ENCODE measurements around the gene PLXNA4. TPM values are rescaled to one million over a fixed set of nuclear protein-coding genes. Genes with fewer than 3 reads are reported as not detected.
A peak's percentile ranks its signal among the peaks of the same experiment; 100 is the strongest.

The PLXNA4 gene
- polyA plus RNA-seq, 1 donor from 2014 or later: not detected

DNA sequence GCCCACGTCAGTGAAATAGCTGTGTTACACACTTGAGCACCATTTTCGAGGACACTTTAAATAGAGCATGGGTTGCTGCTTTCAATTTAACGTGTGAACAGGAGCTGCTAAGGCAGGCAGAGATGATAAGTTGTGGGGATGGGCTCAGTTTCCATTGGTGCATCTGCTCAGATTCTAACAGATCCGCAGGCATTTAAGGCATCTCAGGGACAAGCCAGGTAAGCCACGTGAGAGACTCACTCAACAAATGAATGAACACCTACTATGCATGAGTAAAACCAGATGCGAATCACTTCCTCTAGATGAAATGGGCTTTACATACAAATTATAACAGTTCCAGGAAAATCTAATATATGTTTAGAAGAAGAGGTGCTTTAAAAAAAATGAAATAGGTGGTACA, 34.6 kb downstream of the PLXNA4 start:
- H3K27me3 Mint-ChIP-seq: peaks cover 6% of the 10 kb centered on the region
- H3K9me3 Mint-ChIP-seq: peaks cover 0 to 8% (median 0%) of the 10 kb centered on the region in 3 donors
- H3K4me3 Mint-ChIP-seq: no peak overlapping the region
- H3K36me3 Mint-ChIP-seq: no peaks in the 10 kb centered on the region
- H3K27ac Mint-ChIP-seq: no peak overlapping the region
- H3K4me1 Mint-ChIP-seq: no peaks in the 10 kb centered on the region

DNA sequence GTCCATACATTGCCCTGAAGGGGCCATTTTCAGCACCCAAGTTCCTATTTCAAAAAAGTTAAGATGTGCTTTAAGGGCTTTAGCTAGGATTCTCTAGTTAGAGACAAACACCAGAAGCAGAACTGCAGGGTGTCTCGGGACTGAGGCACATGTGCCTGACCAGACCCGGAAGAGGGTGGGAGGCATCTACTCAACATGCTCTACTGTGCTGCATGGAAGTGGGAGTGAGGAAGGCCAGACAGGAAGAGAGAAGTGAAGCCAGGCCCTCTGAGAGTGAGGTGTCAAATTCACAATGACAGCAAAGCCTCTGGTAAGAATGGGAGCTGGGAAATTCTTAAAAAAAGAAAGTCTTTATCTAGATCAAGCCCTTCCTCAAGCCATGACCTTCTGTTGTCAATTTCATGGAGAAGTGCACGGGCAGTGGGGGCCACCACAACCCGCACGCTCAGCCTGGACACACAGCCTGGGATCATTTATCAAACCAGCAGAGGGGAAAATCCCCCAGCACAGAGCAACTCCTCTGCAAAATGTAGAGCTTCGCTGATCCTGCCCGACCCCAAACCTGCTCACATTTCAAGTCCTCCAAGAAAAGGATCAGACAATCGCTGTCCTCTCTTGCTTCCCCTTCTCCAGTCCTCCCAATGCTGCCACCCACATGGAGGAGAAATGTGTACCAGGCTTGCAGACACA, 38.7 kb downstream of the PLXNA4 start:
- Mint-ChIP-seq H3K4me1 (no peaks in the 10 kb centered on the region), H3K36me3 (no peaks in the 10 kb centered on the region), H3K4me3 (no peak overlapping the region), H3K27me3 (peaks cover 2% of the 10 kb centered on the region), H3K27ac (no peak overlapping the region), H3K9me3 (peaks cover 0 to 5% (median 0%) of the 10 kb centered on the region in 3 donors)

DNA sequence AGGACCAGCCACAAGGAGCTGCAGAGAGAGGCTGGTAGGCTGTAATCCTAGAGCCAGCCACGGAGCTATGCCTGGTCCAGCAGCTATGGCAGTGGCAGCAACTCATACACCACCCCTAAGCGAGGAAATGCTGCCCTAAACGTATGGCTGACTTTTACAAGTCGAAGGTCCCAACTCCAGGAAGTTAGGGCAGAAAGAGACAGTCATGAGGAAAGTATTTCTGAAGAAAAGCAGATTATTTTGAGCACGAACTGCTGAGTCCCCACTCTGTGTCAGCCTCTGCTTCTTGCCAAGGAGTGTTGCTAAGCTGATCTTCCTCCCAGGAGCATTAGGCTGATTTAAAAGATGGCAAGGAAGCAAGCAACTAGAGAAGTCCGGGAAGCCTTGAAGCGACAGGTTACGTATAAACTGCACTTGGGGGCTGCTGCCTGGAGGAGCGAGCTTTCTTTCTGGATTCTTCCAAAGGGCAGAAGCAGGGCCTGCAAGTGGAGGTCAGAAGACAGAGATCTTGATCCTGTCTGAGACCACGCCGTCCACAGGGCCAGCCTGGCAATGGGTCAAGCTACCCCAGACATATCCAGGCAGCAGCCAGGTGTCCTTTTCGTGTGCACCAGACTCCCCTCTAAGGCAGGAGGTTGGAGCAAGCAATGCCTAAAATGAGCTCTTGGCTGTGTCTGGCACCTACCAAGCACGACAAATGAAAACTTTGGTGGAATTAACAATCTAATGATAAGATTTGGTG, 39.4 kb downstream of the PLXNA4 start:
- Mint-ChIP-seq H3K4me3 (no peak overlapping the region), H3K9me3 (peaks cover 0 to 5% (median 0%) of the 10 kb centered on the region in 3 donors), H3K4me1 (peaks cover 0 to 1% (median 0%) of the 10 kb centered on the region in 3 donors), H3K27me3 (peaks cover 2% of the 10 kb centered on the region), H3K36me3 (no peaks in the 10 kb centered on the region), H3K27ac (no peak overlapping the region)

DNA sequence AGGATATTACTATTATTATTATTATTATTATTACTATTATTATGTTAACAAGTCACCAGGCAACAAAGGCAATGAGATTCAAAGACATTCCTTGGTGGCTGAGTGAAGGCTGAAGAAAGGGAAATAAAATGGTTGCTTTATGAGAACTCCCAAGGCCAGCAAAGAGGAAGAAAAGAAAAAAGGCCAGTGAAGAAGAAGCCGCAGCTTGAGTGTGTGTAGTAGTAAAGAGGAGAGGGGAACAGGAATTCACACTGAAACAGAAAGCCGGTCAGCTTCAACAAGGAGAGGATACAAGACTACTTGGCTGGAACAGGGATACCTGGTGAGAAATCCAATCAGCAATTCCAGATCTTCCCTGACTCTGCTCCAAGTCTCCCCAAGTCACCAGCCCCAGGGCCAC, 42.4 kb downstream of the PLXNA4 start:
- no peak overlapping the region for H3K4me3 Mint-ChIP-seq
- H3K9me3 Mint-ChIP-seq: no peaks in the 10 kb centered on the region
- no peaks in the 10 kb centered on the region for H3K36me3 Mint-ChIP-seq
- H3K4me1 Mint-ChIP-seq: peaks cover 0 to 1% (median 0%) of the 10 kb centered on the region in 3 donors
- no peak overlapping the region for H3K27ac Mint-ChIP-seq
- peaks cover 2% of the 10 kb centered on the region for H3K27me3 Mint-ChIP-seq

DNA sequence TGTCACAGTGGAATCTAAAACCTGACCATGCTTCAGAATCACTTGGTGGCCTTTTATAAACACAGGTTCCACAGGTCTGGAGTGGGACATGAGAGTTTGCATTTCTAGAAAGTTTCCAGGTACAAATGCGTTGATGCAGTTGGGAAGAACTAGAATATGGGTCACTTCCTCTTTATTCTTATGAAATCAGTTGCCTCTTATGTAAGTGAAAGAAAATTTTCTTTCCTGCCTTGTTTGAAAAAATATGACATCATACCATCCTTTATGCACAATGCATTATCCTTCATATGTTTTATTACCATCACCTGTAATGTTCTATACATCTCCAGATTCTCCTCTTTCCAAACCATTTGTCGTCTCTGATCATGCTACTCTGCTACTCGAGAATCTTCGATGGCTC, 44.0 kb downstream of the PLXNA4 start:
- no peaks in the 10 kb centered on the region for H3K9me3 Mint-ChIP-seq
- peaks cover 0 to 3% (median 0%) of the 10 kb centered on the region in 3 donors for H3K4me1 Mint-ChIP-seq
- peaks cover 2% of the 10 kb centered on the region for H3K27me3 Mint-ChIP-seq
- no peak overlapping the region for H3K4me3 Mint-ChIP-seq
- H3K36me3 Mint-ChIP-seq: no peaks in the 10 kb centered on the region
- H3K27ac Mint-ChIP-seq: no peak overlapping the region

DNA sequence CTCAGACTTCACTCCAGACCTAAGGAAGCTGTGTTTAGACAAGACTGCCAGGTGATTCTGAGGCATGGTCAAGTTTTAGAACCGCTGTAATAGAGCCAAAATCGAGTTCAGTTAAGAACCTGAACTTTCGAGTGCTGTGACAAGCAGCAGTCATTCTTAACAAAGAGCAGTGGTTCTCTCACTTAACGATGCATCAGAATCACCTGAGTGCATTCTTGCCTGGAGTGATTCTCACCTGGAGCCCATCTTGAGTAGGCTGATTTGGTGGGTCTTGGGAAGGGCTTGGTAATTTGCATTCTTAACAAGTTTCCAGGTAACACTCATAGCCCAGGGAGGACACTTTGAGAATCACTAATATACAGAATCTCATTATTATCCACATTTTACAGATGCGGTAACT, 44.7 kb downstream of the PLXNA4 start:
- peaks cover 2% of the 10 kb centered on the region for H3K27me3 Mint-ChIP-seq

DNA sequence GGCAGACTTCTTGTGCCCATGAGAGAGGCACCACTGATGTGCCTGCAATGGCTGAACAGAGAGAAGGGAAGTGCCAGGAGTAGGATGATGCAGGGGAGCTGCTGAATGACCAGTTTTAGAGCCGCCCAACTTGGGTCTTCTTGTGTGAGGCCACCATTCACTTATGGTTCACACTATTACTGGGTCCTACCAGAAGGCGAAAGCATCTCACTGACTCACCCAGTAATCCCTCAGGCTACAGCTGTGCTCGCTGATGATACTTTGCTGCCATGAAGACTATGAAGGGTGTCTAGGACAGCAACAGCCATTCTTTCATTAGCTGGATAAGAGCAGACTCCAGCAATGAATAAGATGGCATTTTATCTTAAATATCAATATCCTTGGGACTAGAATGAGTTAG, 47.6 kb downstream of the PLXNA4 start:
- H3K9me3 Mint-ChIP-seq: no peaks in the 10 kb centered on the region
- H3K4me1 Mint-ChIP-seq: peaks cover 0 to 3% (median 0%) of the 10 kb centered on the region in 3 donors
- H3K36me3 Mint-ChIP-seq: peaks cover 2% of the 10 kb centered on the region
- H3K27ac Mint-ChIP-seq: no peak overlapping the region
- H3K4me3 Mint-ChIP-seq: no peak overlapping the region
- H3K27me3 Mint-ChIP-seq: peaks cover 5% of the 10 kb centered on the region

More for the DNA sequence above, 44.7 kb downstream of the PLXNA4 start:
- Mint-ChIP-seq H3K4me3 (no peak overlapping the region), H3K4me1 (peaks cover 0 to 3% (median 0%) of the 10 kb centered on the region in 3 donors), H3K36me3 (no peaks in the 10 kb centered on the region), H3K9me3 (no peaks in the 10 kb centered on the region), H3K27ac (no peak overlapping the region)

DNA sequence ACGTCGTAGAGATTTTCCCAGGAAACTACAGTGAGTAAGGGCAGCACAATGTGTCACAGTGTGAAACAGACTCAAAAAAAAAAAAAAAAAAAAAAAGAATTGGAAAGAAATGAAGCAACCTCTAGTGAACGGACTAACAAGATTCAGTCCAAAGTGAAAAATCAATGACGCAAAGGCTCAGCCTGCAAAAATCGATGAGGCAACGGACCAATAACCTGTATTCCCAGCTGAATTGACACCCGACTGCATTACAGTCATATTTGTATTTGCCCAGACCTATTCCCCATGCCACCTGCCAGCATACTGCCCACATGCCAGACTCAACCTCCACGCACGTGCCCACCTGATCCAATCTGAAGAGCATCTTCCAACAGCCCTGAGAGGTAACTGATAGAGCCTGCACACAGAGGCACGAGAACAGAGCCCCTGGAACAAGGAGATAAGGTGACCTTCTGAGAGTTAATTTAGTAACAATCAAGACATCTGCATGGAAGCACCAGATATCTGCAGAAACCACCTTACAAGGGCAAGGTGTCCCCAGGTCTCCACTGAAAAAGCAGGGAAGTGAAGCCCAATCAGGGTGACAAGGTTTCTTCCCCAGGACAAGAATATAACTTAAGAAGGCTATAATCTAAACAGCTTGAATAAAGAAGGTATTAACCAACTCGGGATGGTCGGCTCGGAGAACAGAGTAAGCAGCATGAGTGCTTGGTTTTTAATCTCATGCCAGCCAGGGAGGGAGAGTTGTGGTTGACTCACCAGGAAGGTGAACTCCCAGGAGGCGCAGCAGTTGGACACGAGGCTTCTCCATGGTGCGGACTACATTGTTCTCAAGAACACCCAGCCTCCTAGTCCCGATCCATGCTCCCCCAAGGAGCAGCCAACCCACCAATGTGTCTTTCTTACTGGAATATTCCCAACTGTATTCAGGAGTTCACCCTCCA, 48.5 kb downstream of the PLXNA4 start:
- Mint-ChIP-seq H3K4me3 (peak overlapping the region in 1 of 4 donors; percentile 2), H3K4me1 (peaks cover 0 to 3% (median 0%) of the 10 kb centered on the region in 3 donors), H3K36me3 (peaks cover 2% of the 10 kb centered on the region), H3K27me3 (peaks cover 3% of the 10 kb centered on the region), H3K9me3 (peaks cover 0 to 2% (median 0%) of the 10 kb centered on the region in 3 donors), H3K27ac (no peak overlapping the region)

DNA sequence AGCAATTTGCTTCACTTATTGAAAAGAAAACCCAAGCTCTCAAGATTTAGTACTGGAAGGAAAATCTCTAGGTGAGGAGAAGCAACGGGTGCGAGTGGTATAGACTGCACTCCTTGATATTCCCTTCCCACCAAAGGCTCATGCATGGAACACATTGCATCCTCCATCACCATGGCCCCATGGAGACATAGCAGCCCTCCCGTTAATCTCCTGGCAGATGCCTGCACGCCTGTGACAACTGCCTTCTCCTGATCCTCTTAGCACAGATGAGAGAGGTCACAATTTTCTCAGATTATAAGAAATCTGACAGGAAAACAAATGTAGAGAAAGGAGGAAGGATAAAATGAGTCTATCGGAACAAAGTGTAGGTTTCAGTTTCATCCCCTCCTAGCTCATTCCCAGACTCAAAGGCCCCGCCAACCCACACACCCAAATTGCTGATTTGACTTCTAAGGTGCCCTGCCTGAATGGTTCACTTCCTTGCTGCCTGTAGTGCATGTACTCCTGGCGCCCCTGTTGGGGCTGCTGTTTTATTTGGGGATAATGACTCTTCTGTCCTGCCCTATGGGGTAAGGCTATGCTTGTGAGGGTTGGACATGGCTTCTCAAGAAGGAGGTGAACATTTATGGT, 50.0 kb downstream of the PLXNA4 start:
- Mint-ChIP-seq H3K4me3 (no peak overlapping the region), H3K27me3 (peaks cover 3% of the 10 kb centered on the region), H3K9me3 (peaks cover 0 to 2% (median 0%) of the 10 kb centered on the region in 3 donors), H3K27ac (no peak overlapping the region), H3K36me3 (peaks cover 2% of the 10 kb centered on the region), H3K4me1 (peaks cover 0 to 2% (median 0%) of the 10 kb centered on the region in 3 donors)

DNA sequence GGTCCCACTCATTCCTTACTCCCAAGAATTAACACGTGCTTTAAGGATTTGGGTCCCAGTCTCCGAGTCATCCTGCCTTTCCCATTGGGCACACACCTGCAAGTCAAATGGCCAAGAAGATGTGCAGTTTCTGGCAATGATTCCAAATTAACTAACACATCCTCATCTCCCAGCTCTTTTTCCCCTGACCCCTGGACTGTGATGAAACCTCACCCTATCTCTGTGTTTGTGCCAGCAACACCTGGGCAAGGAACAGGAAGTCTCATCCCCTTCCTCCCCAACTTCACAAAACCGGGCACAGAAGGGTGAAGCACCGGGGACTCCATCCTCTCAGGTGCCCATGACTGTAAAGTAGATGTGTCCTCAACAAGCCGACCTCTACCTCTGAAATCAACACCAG, 54.8 kb downstream of the PLXNA4 start:
- Mint-ChIP-seq H3K4me1 (no peaks in the 10 kb centered on the region), H3K36me3 (peaks cover 2% of the 10 kb centered on the region), H3K27me3 (peaks cover 3% of the 10 kb centered on the region), H3K4me3 (no peak overlapping the region), H3K27ac (peak overlapping the region in 1 of 3 donors; percentile 88), H3K9me3 (peaks cover 0 to 2% (median 0%) of the 10 kb centered on the region in 3 donors)

DNA sequence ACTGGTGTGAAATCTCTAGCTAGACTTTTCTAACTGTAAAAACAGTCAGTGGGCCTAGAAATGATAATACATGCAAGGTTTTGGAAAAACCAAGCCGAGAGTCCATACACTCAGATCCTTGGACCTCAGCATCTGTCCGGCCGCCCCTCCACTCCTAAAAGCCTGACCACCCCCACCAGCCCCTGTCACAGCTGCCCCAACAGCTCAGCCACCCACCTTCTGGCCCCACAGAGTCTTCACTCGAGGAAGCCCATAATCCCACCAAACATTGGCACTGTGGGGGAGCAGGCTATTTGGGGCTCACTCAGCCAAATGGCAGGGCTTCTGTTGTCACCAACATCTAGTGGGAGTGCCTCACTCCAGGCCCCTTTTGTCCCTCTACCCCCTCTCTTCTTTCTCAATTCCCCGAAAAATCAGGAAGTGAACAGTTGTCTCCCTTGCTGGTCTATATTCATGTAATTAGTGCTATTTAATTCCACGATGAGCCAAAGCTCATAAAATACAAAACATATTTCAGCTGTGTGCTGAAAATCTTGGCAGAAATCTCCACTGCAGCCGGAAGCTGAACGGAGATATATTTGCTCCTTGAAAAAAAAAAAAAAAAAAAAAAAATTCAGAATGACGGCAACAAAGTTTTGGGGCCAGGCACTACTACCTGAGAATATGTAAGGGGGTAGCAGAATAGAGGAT, 55.5 kb downstream of the PLXNA4 start:
- Mint-ChIP-seq H3K27ac (peak overlapping the region in 1 of 3 donors; percentile 7), H3K4me3 (no peak overlapping the region), H3K4me1 (no peaks in the 10 kb centered on the region), H3K9me3 (peaks cover 0 to 2% (median 0%) of the 10 kb centered on the region in 3 donors), H3K36me3 (no peaks in the 10 kb centered on the region), H3K27me3 (no peaks in the 10 kb centered on the region)

DNA sequence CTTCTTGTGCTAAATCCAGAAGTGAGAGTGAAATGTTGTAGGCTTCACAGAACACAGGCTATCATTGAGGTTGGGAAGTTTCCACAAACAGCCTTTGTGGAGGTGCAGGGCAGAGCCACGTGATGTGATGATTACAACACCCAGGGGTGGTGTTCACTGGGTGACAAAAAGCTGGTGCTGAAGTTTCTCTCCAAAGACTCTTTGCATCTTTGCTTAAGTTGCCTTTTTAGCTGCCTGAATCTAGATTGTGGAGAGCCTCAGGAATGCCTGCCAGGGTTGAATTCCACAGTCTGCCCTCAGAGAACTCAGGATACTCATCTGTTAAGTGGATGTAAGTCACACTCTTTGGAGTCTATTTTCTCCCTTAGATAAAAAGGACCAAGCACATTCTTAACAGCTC, 56.3 kb downstream of the PLXNA4 start:
- Mint-ChIP-seq H3K27me3 (no peaks in the 10 kb centered on the region), H3K4me3 (no peak overlapping the region), H3K36me3 (no peaks in the 10 kb centered on the region), H3K4me1 (no peaks in the 10 kb centered on the region), H3K27ac (no peak overlapping the region), H3K9me3 (peaks cover 0 to 2% (median 0%) of the 10 kb centered on the region in 3 donors)

DNA sequence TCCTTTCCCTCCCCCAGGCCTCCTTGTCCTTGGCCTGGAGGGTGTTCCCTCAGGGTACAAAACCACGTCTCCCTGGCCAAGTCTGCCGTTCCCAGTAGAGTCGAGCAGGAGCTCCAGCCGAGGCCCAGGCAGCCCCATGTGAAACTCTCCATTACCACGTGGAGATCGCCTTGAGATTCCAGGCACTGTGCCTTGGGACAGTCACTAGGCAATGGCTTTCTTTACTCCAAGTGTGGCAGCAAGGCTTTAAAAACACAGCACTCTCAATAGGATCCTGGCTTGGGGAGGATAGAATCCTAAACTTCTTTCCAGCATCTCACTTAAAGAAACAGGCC, 57.5 kb downstream of the PLXNA4 start:
- Mint-ChIP-seq H3K36me3 (no peaks in the 10 kb centered on the region), H3K27ac (no peak overlapping the region), H3K4me1 (no peaks in the 10 kb centered on the region), H3K4me3 (no peak overlapping the region), H3K27me3 (peaks cover 3% of the 10 kb centered on the region), H3K9me3 (peaks cover 0 to 2% (median 0%) of the 10 kb centered on the region in 3 donors)

Measured in IgD-negative memory B cell (primary cell).